ENCODE measurements around the gene ZFHX2. TPM values are rescaled to one million over a fixed set of nuclear protein-coding genes. Genes with fewer than 3 reads are reported as not detected.

ZFHX2 gene
- total and polyA plus RNA-seq, 2 of the 13 experiments (the other 11 are each of a cell fraction or from before 2014, with no cell fraction given): 0.17 to 0.44 TPM

DNA sequence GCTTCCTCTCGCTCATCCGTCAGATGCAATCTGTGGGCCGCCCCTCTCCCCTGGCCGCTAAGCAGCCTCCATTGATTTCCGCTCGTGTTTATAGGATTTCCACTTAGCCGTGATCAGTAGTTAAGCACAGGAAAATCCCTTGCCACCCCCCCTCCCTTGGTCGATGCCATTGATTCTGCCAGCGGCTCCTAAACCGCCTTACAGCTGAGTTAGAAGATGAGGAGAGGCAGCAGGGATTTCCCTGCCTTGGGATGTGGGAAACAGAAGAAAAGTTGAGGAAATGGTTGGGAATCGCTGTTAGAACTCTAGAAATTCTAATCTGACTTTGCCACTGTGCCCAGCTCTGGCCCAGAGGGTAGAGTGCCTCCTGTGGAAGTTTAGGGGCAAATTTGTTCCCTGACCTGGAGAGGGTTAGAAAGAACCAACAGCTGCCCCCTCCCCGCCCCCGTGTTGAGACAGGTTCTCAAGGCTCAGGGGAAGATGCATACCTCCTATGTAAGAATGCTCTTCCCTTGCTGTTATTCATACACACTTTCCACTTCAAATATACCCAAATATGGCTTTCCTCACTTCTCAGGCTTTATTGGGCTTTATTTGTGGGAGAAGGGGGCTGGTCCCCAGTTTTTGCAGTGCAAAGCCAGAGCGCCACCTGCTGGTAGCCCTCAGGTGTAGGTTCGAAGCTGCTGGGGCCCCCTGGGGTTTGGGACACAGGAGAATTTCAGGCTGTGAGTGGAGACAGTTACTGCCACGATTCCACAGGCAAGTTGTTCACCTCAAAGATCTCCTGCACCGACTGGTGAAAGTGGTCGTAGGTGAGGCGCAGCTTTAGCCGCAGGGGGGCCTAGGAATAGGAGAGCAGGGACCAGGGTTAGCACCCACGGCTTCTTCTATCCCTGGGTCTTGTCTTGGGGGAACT, 7.7 kb upstream of the ZFHX2 start (continued):
- TF ChIP-seq ZNF552 (CRISPR knock-in tag; IDR thresholded peaks at IDR 0.05; ENCODE audit: borderline replicate concordance) (peak; percentile 73; the same call in 1 of the 2 replicates), CENPT (CRISPR knock-in tag; IDR thresholded peaks at IDR 0.05; ENCODE audit: low read depth) (no peak), ZNF282 (IDR thresholded peaks at IDR 0.05; ENCODE audit: partially characterized antibody) (no peak), ADNP (CRISPR knock-in tag; IDR thresholded peaks at IDR 0.05) (no peak), EED (CRISPR knock-in tag; IDR thresholded peaks at IDR 0.05) (peak; percentile 73; the same call in 1 of the 2 replicates), ZNF343 (CRISPR knock-in tag; IDR thresholded peaks at IDR 0.05) (no peak), CEBPB (IDR thresholded peaks at IDR 0.05; ENCODE audit: borderline replicate concordance, low read depth, low read length) (no peak)
- TF ChIP-seq, protein P1, sequence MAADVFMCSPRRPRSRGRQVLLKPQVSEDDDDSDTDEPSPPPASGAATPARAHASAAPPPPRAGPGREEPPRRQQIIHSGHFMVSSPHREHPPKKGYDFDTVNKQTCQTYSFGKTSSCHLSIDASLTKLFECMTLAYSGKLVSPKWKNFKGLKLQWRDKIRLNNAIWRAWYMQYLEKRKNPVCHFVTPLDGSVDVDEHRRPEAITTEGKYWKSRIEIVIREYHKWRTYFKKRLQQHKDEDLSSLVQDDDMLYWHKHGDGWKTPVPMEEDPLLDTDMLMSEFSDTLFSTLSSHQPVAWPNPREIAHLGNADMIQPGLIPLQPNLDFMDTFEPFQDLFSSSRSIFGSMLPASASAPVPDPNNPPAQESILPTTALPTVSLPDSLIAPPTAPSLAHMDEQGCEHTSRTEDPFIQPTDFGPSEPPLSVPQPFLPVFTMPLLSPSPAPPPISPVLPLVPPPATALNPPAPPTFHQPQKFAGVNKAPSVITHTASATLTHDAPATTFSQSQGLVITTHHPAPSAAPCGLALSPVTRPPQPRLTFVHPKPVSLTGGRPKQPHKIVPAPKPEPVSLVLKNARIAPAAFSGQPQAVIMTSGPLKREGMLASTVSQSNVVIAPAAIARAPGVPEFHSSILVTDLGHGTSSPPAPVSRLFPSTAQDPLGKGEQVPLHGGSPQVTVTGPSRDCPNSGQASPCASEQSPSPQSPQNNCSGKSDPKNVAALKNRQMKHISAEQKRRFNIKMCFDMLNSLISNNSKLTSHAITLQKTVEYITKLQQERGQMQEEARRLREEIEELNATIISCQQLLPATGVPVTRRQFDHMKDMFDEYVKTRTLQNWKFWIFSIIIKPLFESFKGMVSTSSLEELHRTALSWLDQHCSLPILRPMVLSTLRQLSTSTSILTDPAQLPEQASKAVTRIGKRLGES (CRISPR knock-in tag; IDR thresholded peaks at IDR 0.05; ENCODE audit: borderline replicate concordance): no peak
- TF ChIP-seq, protein P2, sequence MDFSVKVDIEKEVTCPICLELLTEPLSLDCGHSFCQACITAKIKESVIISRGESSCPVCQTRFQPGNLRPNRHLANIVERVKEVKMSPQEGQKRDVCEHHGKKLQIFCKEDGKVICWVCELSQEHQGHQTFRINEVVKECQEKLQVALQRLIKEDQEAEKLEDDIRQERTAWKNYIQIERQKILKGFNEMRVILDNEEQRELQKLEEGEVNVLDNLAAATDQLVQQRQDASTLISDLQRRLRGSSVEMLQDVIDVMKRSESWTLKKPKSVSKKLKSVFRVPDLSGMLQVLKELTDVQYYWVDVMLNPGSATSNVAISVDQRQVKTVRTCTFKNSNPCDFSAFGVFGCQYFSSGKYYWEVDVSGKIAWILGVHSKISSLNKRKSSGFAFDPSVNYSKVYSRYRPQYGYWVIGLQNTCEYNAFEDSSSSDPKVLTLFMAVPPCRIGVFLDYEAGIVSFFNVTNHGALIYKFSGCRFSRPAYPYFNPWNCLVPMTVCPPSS (IDR thresholded peaks at IDR 0.05): no peak
- TF ChIP-seq, protein P3, sequence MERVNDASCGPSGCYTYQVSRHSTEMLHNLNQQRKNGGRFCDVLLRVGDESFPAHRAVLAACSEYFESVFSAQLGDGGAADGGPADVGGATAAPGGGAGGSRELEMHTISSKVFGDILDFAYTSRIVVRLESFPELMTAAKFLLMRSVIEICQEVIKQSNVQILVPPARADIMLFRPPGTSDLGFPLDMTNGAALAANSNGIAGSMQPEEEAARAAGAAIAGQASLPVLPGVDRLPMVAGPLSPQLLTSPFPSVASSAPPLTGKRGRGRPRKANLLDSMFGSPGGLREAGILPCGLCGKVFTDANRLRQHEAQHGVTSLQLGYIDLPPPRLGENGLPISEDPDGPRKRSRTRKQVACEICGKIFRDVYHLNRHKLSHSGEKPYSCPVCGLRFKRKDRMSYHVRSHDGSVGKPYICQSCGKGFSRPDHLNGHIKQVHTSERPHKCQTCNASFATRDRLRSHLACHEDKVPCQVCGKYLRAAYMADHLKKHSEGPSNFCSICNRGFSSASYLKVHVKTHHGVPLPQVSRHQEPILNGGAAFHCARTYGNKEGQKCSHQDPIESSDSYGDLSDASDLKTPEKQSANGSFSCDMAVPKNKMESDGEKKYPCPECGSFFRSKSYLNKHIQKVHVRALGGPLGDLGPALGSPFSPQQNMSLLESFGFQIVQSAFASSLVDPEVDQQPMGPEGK (CRISPR knock-in tag; IDR thresholded peaks at IDR 0.05): peak; percentile 90
- TF ChIP-seq, protein P4, sequence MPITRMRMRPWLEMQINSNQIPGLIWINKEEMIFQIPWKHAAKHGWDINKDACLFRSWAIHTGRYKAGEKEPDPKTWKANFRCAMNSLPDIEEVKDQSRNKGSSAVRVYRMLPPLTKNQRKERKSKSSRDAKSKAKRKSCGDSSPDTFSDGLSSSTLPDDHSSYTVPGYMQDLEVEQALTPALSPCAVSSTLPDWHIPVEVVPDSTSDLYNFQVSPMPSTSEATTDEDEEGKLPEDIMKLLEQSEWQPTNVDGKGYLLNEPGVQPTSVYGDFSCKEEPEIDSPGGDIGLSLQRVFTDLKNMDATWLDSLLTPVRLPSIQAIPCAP (CRISPR knock-in tag; IDR thresholded peaks at IDR 0.05; ENCODE audit: low read depth): no peak

Measured in HepG2 (cell line).